G401 (cell line): ENCODE measurements around the gene CSMD2. TPM values are rescaled to one million over a fixed set of nuclear protein-coding genes. Genes with fewer than 3 reads are reported as not detected.

ENCODE experiments used
- DNase-seq: peaks from one replicate; pipeline ENCODE4 v3.0.0-alpha.2; 2015; ENCODE audit warnings: low spot score
- in situ Hi-C: cut with HindIII; loops from 2 replicates; pipeline ENCODE4 v1.10.0; 2016; ENCODE audit warnings: low sequenced_read_pairs, mixed read lengths
- total RNA-seq: library from RNA; depleted of rRNA; stranded (reverse); fragments of >200 nt; shearing (Covaris generic); gene quantifications from 2 replicates; pipeline ENCODE4 v1.2.3, GENCODE V29; 2014

Gene CSMD2
- total RNA-seq, 1 experiment from 2014 or later = not detected

DNA sequence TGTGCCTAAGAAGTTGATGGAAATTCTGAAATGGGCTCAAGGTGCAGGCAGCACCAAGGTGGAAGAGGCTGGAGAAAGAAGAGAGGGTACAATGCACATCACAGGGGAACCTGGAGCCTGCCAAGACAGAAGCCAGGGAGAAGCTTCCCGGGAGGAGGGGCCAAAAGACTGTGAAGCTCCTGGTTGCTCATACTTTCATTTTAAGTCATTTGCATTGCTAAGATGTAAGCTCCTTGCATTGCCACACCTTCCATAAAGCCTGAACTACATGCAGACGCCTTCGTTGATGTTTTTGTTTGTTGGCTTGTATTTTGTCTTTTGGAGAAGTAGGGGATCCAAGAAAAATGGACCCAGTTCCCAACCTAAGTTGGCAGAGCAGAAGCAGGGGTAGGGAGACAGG is 232.2 kb downstream of the CSMD2 start:
- in situ Hi-C loops = no loop called here
- no peak for DNase-seq

GRCh38 chr1:33931111-33931475 is 233.9 kb downstream of the CSMD2 start:
- DNase-seq = no peak
- in situ Hi-C loops = no loop called here

DNA sequence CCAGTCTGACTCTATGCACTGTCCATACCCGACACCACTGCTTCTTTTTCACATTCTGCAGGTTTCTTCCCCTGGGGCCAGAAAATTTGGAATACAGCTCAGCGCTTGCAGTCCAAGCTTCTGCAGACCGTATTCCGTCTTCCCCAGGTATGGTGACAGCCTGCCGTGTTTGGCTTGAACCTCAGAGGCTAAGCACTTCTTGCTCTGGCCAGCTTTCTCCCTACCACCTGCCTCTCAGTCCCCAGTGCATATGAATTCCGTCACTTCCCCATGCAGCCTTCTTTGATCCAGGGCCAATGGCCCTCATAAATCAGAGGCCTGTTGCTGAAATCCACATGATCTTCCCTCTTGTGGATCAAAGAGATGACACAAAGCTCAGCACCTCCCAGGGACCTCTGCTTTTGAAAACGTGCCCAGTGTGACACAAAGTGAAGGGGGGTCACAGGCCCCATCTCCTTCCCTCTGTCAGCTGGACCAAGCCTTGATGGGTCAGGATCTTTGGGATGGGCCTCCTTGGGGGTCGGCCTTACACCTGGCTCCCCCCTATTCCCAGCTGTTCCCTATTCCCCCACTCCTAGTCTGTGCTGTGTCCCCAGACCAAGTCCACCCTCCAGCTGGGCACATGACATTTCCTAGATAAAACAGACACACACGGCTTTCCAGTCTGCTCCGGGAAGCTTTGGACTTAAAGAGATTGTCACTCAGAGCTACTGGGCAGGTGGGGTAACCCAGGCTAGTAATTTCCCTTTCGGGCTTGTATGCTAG is 234.5 kb downstream of the CSMD2 start:
- peak; percentile 65 for DNase-seq
- in situ Hi-C loops = no loop called here

DNA sequence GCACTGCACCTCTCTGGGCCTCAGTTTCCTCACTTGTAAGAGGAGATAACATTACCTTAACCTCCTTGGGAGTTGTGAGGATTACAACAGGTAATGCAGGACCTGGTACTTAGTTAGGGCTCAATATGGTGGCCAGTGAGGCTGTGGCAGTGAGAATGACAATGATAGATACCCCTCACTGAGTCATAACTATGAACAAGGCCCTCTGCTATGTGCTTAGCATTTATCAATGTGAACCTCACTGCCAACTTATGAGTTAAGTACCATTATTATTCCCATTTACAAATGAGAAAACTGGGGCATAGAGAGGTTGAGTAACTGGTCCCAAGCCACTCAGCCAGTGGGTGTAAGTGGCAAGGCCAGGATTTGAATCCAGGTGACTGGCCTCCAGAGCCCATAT is 236.8 kb downstream of the CSMD2 start:
- in situ Hi-C loops = no loop called here
- no peak for DNase-seq

- DNase-seq = no peak
- in situ Hi-C loops = no loop called here
These were observed 237.3 kb downstream of the CSMD2 start for GRCh38 chr1:33927721-33928120.

- in situ Hi-C loops = no loop called here
- no peak for DNase-seq
These were observed 239.4 kb downstream of the CSMD2 start for GRCh38 chr1:33925586-33925985.

DNA sequence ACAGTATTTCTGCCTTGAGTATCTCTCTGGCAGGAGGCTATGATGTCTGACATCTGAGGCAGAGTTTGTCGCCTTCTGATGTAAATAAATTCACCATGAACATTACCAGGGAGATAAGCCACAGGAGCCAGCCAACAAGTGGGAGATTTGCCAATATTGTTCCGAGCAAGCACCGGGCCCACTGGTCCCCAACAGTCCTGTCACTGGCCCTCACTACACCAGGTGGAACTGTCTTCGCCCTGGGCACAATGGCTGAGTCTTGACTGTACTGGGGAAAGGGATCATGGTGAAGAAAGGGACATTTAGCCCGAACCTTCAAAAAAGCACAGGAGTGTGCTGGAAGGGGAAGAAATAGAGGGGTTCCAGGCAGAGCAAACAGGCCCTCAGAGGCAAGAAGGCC is 243.7 kb downstream of the CSMD2 start:
- in situ Hi-C loops = no loop called here

GRCh38 chr1:33918368-33918767 is 246.7 kb downstream of the CSMD2 start:
- DNase-seq = no peak
- in situ Hi-C loops = no loop called here

More for the DNA sequence above, 243.7 kb downstream of the CSMD2 start:
- no peak for DNase-seq

DNA sequence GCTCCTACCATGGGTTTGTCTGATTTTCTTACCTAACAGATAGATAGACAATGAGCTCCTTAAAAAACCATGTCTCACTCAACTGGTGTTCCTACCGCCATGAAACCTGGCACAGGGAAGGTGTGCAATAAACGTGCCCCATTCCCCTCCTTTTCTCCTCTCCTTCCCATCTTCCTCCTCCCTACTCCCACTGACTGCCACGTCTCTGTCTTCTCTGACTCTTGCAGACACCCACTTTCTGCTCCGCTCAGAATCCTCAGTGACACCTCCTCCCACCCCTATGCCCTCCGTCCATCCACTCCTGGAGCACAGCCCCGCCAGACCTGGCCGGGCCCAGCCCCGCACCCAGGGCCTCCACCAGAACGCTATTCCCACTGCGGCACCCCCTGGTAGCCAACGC is 248.2 kb downstream of the CSMD2 start:
- in situ Hi-C loops = no loop called here
- DNase-seq = no peak

- no peak for DNase-seq
- in situ Hi-C loops = no loop called here
These were observed 250.5 kb downstream of the CSMD2 start for GRCh38 chr1:33914531-33914930.

GRCh38 chr1:33908324-33908956 is 256.6 kb downstream of the CSMD2 start:
- in situ Hi-C loops = no loop called here
- no peak for DNase-seq

GRCh38 chr1:33906156-33906555 is 258.9 kb downstream of the CSMD2 start:
- in situ Hi-C loops = no loop called here
- no peak for DNase-seq

DNA sequence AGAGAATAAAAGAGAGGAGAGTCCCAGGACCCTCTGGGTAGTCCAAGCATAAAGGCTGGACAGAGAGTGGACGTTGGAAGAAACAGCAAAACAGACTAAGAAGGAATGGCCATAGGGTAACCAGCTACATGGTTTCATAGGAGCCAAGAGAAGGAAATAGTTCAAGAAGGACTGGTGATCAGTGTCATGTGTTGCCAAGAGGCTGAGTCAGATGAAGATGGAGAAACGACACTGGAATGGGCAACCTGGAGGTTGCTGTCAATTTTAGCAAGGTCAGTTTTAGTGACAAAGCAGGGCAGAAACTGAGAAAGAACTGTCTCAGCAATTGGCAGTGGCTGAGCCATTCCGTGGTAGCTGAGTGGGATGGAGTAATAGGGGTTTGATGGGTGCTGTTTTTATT is 259.8 kb downstream of the CSMD2 start:
- in situ Hi-C loops = no loop called here
- DNase-seq = no peak

GRCh38 chr1:33903210-33903589 is 261.8 kb downstream of the CSMD2 start:
- in situ Hi-C loops = no loop called here
- DNase-seq = no peak

GRCh38 chr1:33902486-33903209 is 262.4 kb downstream of the CSMD2 start:
- no peak for DNase-seq
- in situ Hi-C loops = no loop called here

- in situ Hi-C loops = no loop called here
- no peak for DNase-seq
These were observed 265.3 kb downstream of the CSMD2 start for GRCh38 chr1:33899746-33900145.

DNA sequence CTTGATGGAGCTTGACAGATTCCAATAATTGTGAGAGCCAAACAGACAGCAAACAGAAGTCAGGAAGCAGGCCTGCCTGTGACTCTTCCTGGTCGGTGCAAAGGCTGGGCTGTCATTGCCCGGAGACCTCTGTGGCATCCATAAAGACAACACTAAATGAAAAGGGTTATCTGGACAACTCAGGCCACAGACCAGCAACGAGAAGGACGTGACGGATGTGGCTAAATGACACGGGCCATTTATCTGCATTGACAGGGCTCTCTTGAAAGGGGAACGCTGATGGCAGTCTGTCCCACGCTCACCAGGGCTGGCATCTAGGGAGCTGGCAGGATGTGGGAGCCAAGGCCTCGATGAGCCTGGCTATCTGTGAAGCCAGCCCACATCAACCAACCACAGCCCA is 266.1 kb downstream of the CSMD2 start:
- in situ Hi-C loops = no loop called here
- DNase-seq = no peak

DNA sequence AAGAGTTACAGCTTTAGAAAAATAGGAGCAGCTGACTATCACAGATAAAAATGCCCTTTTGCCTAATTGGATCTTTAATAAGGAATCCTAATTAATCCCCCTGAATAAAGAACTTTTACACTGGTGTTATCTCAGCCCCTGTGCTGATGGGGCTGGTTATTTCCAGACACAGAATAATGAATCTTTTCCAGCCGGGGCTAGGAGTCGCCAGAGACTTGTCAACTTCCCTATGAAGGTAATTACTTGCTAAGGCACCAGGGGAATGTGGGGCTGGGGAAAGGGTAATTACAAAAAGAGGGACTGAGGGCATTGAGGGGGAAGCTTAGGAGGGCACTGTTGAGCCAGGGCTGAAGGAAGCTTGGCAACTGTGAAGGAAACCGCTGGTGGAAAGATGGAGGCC is 266.6 kb downstream of the CSMD2 start:
- in situ Hi-C loops = no loop called here
- DNase-seq = no peak

DNA sequence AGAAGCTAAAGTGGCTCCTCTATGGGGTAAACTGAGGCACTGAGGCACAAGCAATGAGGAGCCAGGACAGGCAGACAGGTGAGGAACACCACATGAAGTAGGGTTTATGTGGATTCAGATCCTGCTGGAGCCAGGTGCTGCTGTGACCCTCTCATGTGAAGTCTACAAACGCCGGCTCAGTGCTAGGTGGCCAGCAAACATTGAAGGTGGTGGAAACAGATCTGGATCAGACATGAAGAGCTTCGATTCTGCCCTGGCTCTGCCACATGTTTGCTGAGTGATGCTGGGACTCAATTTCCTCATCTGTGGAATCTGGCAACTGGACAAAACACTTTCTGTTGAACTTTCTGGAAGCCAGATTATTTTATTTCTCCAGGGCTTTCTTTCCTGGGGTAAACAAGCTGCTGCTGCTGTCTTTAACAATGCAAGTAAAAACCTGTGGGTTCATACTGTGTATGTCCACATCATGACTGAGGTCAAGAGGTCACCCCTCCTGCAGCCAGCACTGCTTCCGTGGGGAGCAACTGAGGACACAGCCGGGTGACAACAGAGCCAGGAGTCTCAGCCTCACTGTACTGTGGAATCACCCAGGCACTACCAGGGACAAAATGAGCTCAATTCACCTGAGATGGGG is 267.8 kb downstream of the CSMD2 start:
- DNase-seq = no peak
- in situ Hi-C loops = no loop called here

- in situ Hi-C loops = no loop called here
- DNase-seq = no peak
These were observed 269.1 kb downstream of the CSMD2 start for GRCh38 chr1:33895976-33896375.
